Stomach (tissue), 9 donors: ENCODE measurements around the gene TP53RK. TPM values are rescaled to one million over a fixed set of nuclear protein-coding genes. Genes with fewer than 3 reads are reported as not detected.

ENCODE experiments used
- DNase-seq, 2 donors: peaks; one replicate each; pipeline versions ENCODE4 v3.0.0 to v3.0.0-alpha.2; 2013 to 2019
- H3K27ac ChIP-seq, 5 donors: fragments of 200-600 bp in 4 of 5; sonication (generic) in 4 of 5; one replicate each; pipeline ENCODE4 v1.5.1; 2013 to 2019; ENCODE audit warnings: mild to moderate bottlenecking in 1 of 5, moderate library complexity in 1 of 5
- H3K27me3 ChIP-seq, 3 donors: fragments of 200-600 bp; sonication (generic); one replicate each; pipeline ENCODE4 v1.5.1; 2017 to 2019; ENCODE audit warnings: mixed run types in 1 of 3
- H3K36me3 ChIP-seq, 4 donors: fragments of 200-600 bp; sonication (generic); 1 replicate in 3 of 4; 2 replicates in 1 of 4; pipeline ENCODE4 v1.5.1; 2016 to 2019
- H3K4me1 ChIP-seq, 4 donors: fragments of 200-600 bp; sonication (generic); one replicate each; pipeline ENCODE4 v1.5.1; 2016 to 2019
- H3K4me3 ChIP-seq, 4 donors: fragments of 200-600 bp; sonication (generic) in 3 of 4; one replicate each; pipeline ENCODE4 v1.5.1; 2016 to 2019; ENCODE audit warnings: mild to moderate bottlenecking in 1 of 4
- H3K9me3 ChIP-seq, 4 donors: fragments of 200-600 bp; sonication (generic); one replicate each; pipeline ENCODE4 v1.5.1; 2016 to 2019
- CTCF ChIP-seq, 7 experiments: fragments of 450-650 bp in 4 of 7; fragments of 200-600 bp in 3 of 7; sonication (generic) in 3 of 7; IDR thresholded peaks; one replicate each; pipeline ENCODE4 v1.5.1; 2016 to 2019; ENCODE audit warnings: antibody characterized with exemption in 7 of 7, control low read depth in 2 of 7, mild to moderate bottlenecking in 1 of 7
- EP300 ChIP-seq: sonication (generic); formaldehyde crosslinking; IDR thresholded peaks from one replicate; pipeline ENCODE4 v1.6.1; 2017; ENCODE audit warnings: antibody characterized with exemption
- POLR2A ChIP-seq, 4 donors: fragments of 450-650 bp; IDR thresholded peaks; one replicate each; pipeline ENCODE4 v1.6.1; 2016; ENCODE audit warnings: antibody characterized with exemption in 4 of 4, control low read depth in 2 of 4, mild to moderate bottlenecking in 1 of 4, moderate library complexity in 1 of 4
- POLR2AphosphoS5 ChIP-seq, 3 donors: sonication (generic); formaldehyde crosslinking; IDR thresholded peaks; one replicate each; pipeline ENCODE4 v1.6.1; 2016; ENCODE audit warnings: antibody characterized with exemption in 3 of 3
- WGBS, 5 donors: extraction: QIAGEN DNeasy Blood & Tissue Kit in 3 of 5; methylation state at CpG; one replicate each; pipeline versions ENCODE4 v1.1.5 to v1.1.7; 2013 to 2018; 5-methylcytosine and 5-hydroxymethylcytosine counted together
- intact Hi-C: fragments of 100-400 bp; cut with DNase I; formaldehyde crosslinking; loops from one replicate; pipeline ENCODE4 v1.15.1; 2023; ENCODE audit warnings: low total_unique reads
- polyA plus RNA-seq, 3 donors: library from polyadenylated mRNA; stranded (reverse); fragments of 200-250 nt; gene quantifications; one replicate each; pipeline ENCODE4 v1.2.3, GENCODE V29; 2013
- total RNA-seq, 5 donors: library from RNA; depleted of rRNA; stranded (reverse); fragments of >200 nt; gene quantifications; one replicate each; pipeline versions ENCODE4 v1.1.0 to v1.2.3, GENCODE V29; 2014 to 2016
- donor health status: healthy with polysubstance abuse.
- donor health status: Bipolar disorder and iron deficiency.
- donor health status: healthy.

The TP53RK gene
- total and polyA plus RNA-seq, 8 donors, result 1.8 to 64.3 (median 12.9) TPM

- Histone ChIP-seq H3K4me1 (no peaks in the 10 kb centered on the region), H3K27me3 (no peaks in the 10 kb centered on the region), H3K9me3 (peaks cover 0 to 4% (median 0%) of the 10 kb centered on the region in 4 donors), H3K27ac (no peak overlapping the region), H3K4me3 (no peak overlapping the region), H3K36me3 (peaks cover 0 to 5% (median 0%) of the 10 kb centered on the region in 4 donors)
- no peak for DNase-seq
- intact Hi-C loops, result no loop called here
- TF ChIP-seq POLR2A (IDR thresholded peaks at IDR 0.05) (no peak), POLR2AphosphoS5 (IDR thresholded peaks at IDR 0.05) (no peak), CTCF (IDR thresholded peaks at IDR 0.05) (no peak), EP300 (no peak)
- WGBS, 5 donors, result 86 to 89% (median 88%) methylated on average over 4 of the region's 4 CpGs
Measured at GRCh38 chr20:46660487-46660886, 28.8 kb downstream of the TP53RK start.

DNA sequence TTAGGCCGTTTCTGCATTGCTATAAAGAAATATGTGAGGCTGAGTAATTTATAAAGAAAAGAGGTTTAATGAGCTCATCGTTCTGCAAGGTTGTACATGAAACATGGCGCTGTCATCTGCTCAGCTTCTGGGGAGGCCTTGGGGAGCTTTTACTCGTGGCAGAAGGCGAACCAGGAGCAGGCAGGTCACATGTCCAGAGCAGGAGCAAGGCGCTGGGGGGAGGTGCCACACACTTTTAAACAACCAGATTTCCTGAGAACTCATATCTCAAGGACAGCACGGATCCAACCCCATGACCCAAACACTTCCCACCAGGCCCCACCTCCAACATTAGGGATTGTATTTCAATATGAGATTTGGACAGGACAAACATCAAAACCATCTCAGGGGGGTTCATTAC is 31.6 kb downstream of the TP53RK start:
- TF ChIP-seq POLR2A (IDR thresholded peaks at IDR 0.05) (no peak), POLR2AphosphoS5 (IDR thresholded peaks at IDR 0.05) (no peak), EP300 (no peak), CTCF (IDR thresholded peaks at IDR 0.05) (no peak)
- H3K9me3 ChIP-seq, result peaks cover 0 to 4% (median 0%) of the 10 kb centered on the region in 4 donors
- intact Hi-C loops, result no loop called here
- H3K27ac ChIP-seq, result no peak overlapping the region
- peaks cover 0 to 5% (median 0%) of the 10 kb centered on the region in 4 donors for H3K36me3 ChIP-seq
- peaks cover 0 to 23% (median 0%) of the 10 kb centered on the region in 3 donors for H3K27me3 ChIP-seq
- DNase-seq, result no peak
- WGBS, 5 donors, result 82 to 87% (median 84%) methylated on average over 7 of the region's 7 CpGs
- H3K4me3 ChIP-seq, result no peak overlapping the region
- no peaks in the 10 kb centered on the region for H3K4me1 ChIP-seq

DNA sequence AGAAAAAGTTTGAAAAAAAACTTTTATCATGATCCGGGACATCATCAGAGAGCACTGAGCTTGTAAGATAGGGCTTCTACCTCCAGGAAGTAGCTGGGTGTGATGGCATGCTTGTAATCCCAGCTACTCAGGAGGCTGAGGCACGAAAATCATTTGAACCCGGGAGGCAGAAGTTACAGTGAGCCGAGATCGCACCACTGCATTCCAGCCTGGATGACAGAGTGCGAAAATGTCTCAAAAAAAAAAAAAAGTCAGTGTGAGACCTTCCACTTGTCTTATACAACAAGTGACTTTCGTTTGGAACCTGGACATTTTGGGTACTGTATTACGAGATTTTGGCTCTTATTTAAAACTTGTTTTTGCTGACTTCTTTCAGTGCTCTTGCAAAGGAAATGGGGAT is 32.1 kb downstream of the TP53RK start:
- H3K9me3 ChIP-seq, result peaks cover 0 to 4% (median 0%) of the 10 kb centered on the region in 4 donors
- no peaks in the 10 kb centered on the region for H3K4me1 ChIP-seq
- intact Hi-C loops, result no loop called here
- H3K4me3 ChIP-seq, result no peak overlapping the region
- DNase-seq, result no peak
- H3K27ac ChIP-seq, result no peak overlapping the region
- H3K27me3 ChIP-seq, result peaks cover 0 to 28% (median 0%) of the 10 kb centered on the region in 3 donors
- H3K36me3 ChIP-seq, result peaks cover 0 to 5% (median 0%) of the 10 kb centered on the region in 4 donors
- TF ChIP-seq EP300 (no peak), CTCF (IDR thresholded peaks at IDR 0.05) (no peak), POLR2A (IDR thresholded peaks at IDR 0.05) (no peak), POLR2AphosphoS5 (IDR thresholded peaks at IDR 0.05) (no peak)
- 91 to 94% (median 92%) methylated on average over 8 of the region's 8 CpGs for WGBS, 5 donors

- intact Hi-C loops, result no loop called here
Measured at GRCh38 chr20:46652699-46653098, 36.5 kb downstream of the TP53RK start.

More at GRCh38 chr20:46652699-46653098, 36.5 kb downstream of the TP53RK start:
- Histone ChIP-seq H3K27me3 (peaks cover 0 to 45% (median 11%) of the 10 kb centered on the region in 3 donors), H3K36me3 (no peaks in the 10 kb centered on the region), H3K4me1 (peaks cover 0 to 9% (median 7%) of the 10 kb centered on the region in 4 donors), H3K27ac (no peak overlapping the region), H3K9me3 (no peaks in the 10 kb centered on the region), H3K4me3 (no peak overlapping the region)
- TF ChIP-seq EP300 (no peak), POLR2A (IDR thresholded peaks at IDR 0.05) (no peak), POLR2AphosphoS5 (IDR thresholded peaks at IDR 0.05) (no peak), CTCF (IDR thresholded peaks at IDR 0.05) (no peak)
- no peak for DNase-seq
